Hematopoietic multipotent progenitor cell (in vitro differentiated cells): Measurements from ENCODE around the gene AKAP13. TPM values are rescaled to one million over a fixed set of nuclear protein-coding genes. Genes with fewer than 3 reads are reported as not detected.
"Not testable (repeated sequence)": the region's sequence is repeated elsewhere in the genome, so short reads cannot be mapped to it uniquely, and the experiment has no call there.

Source experiments
- DNase-seq, 3 donors: peaks; one replicate each; pipeline ENCODE4 v3.0.0-alpha.2; 2011 to 2015; ENCODE audit warnings: low read depth in 2 of 3, low spot score in 2 of 3
- total RNA-seq: library from RNA; depleted of rRNA; stranded (reverse); fragments of >200 nt; gene quantifications from one replicate; pipeline ENCODE4 v1.2.3, GENCODE V29; 2012

Gene AKAP13
- total RNA-seq, 1 donor = 163 TPM

- no peak for DNase-seq
These were observed 203.6 kb downstream of the AKAP13 start for GRCh38 chr15:85583923-85584390.

GRCh38 chr15:85584872-85585271 lies 204.5 kb downstream of the AKAP13 start:
- no peak for DNase-seq

- DNase-seq = not testable (repeated sequence)
These were observed 205.8 kb downstream of the AKAP13 start for GRCh38 chr15:85586196-85586595.

- no peak for DNase-seq
These were observed 207.5 kb downstream of the AKAP13 start for GRCh38 chr15:85587707-85588411.

- DNase-seq = no peak
These were observed 208.3 kb downstream of the AKAP13 start for GRCh38 chr15:85588677-85589076.

- DNase-seq = no peak
These were observed 209.4 kb downstream of the AKAP13 start for GRCh38 chr15:85589851-85590250.

- DNase-seq = no peak
These were observed 211.2 kb downstream of the AKAP13 start for GRCh38 chr15:85591622-85592021.

GRCh38 chr15:85592148-85592547 lies 211.7 kb downstream of the AKAP13 start:
- no peak for DNase-seq

GRCh38 chr15:85593809-85594445 lies 213.5 kb downstream of the AKAP13 start:
- no peak for DNase-seq

- DNase-seq = no peak
These were observed 215.6 kb downstream of the AKAP13 start for GRCh38 chr15:85595804-85596536.

GRCh38 chr15:85597155-85597815 lies 216.9 kb downstream of the AKAP13 start:
- no peak for DNase-seq

- no peak for DNase-seq
These were observed 217.8 kb downstream of the AKAP13 start for GRCh38 chr15:85598219-85598618.

- DNase-seq = no peak
These were observed 218.5 kb downstream of the AKAP13 start for GRCh38 chr15:85598718-85599398.

GRCh38 chr15:85600001-85600400 lies 219.6 kb downstream of the AKAP13 start:
- no peak for DNase-seq

- DNase-seq = no peak
These were observed 222.8 kb downstream of the AKAP13 start for GRCh38 chr15:85603160-85603559.

- no peak for DNase-seq
These were observed 223.3 kb downstream of the AKAP13 start for GRCh38 chr15:85603703-85604102.

- DNase-seq = no peak
These were observed 223.8 kb downstream of the AKAP13 start for GRCh38 chr15:85604194-85604593.

GRCh38 chr15:85606738-85607137 lies 226.3 kb downstream of the AKAP13 start:
- DNase-seq = no peak

GRCh38 chr15:85607141-85607806 lies 226.9 kb downstream of the AKAP13 start:
- no peak for DNase-seq

GRCh38 chr15:85607842-85608241 lies 227.4 kb downstream of the AKAP13 start:
- DNase-seq = no peak
